ENCODE data around the gene KLK8.
"Not testable (repeated sequence)": the region's sequence is repeated elsewhere in the genome, so short reads cannot be mapped to it uniquely, and the experiment has no call there.

The KLK8 gene

GRCh38 chr19:50982186-50982585, 19.2 kb downstream of the KLK8 start:
- no peak for DNase-seq (ENCODE audit: low spot score)

GRCh38 chr19:50981587-50982146, 19.7 kb downstream of the KLK8 start:
- no peak for DNase-seq (ENCODE audit: low spot score)

- DNase-seq (ENCODE audit: low spot score): no peak
Measured at GRCh38 chr19:50980208-50980607, 21.2 kb downstream of the KLK8 start.

GRCh38 chr19:50979758-50980157, 21.6 kb downstream of the KLK8 start:
- DNase-seq (ENCODE audit: low spot score): no peak

- DNase-seq (ENCODE audit: low spot score): no peak
Measured at GRCh38 chr19:50978772-50979390, 22.5 kb downstream of the KLK8 start.

GRCh38 chr19:50977626-50978025, 23.8 kb downstream of the KLK8 start:
- DNase-seq (ENCODE audit: low spot score): peak; percentile 16

- no peak for DNase-seq (ENCODE audit: low spot score)
Measured at GRCh38 chr19:50975766-50976165, 25.6 kb downstream of the KLK8 start.

- no peak for DNase-seq (ENCODE audit: low spot score)
Measured at GRCh38 chr19:50974702-50975556, 26.5 kb downstream of the KLK8 start.

GRCh38 chr19:50972795-50973376, 28.5 kb downstream of the KLK8 start:
- DNase-seq (ENCODE audit: low spot score): no peak

GRCh38 chr19:50969810-50970209, 31.6 kb downstream of the KLK8 start:
- not testable (repeated sequence) for DNase-seq (ENCODE audit: low spot score)

GRCh38 chr19:50969413-50969760, 32.0 kb downstream of the KLK8 start, which contains the start of gene KLK6:
TSS of gene KLK6 (minus strand) at chr19:50969591. CDS start at chr19:50968104, 1,487 bp downstream.
- DNase-seq (ENCODE audit: low spot score): peak; percentile 93

GRCh38 chr19:50968716-50969412, 32.5 kb downstream of the KLK8 start:
- DNase-seq (ENCODE audit: low spot score): peak; percentile 11

- DNase-seq (ENCODE audit: low spot score): peak; percentile 12
Measured at GRCh38 chr19:50967929-50968715, 33.3 kb downstream of the KLK8 start.

GRCh38 chr19:50964266-50964665, 37.1 kb downstream of the KLK8 start:
- DNase-seq (ENCODE audit: low spot score): no peak

GRCh38 chr19:50963381-50963780, 38.0 kb downstream of the KLK8 start:
- no peak for DNase-seq (ENCODE audit: low spot score)

GRCh38 chr19:50962245-50962644, 39.2 kb downstream of the KLK8 start:
- no peak for DNase-seq (ENCODE audit: low spot score)

- no peak for DNase-seq (ENCODE audit: low spot score)
Measured at GRCh38 chr19:50959731-50960500, 41.5 kb downstream of the KLK8 start.

- no peak for DNase-seq (ENCODE audit: low spot score)
Measured at GRCh38 chr19:50957587-50957986, 43.8 kb downstream of the KLK8 start.

- DNase-seq (ENCODE audit: low spot score): no peak
Measured at GRCh38 chr19:50952910-50953309, 48.5 kb downstream of the KLK8 start, which contains the start of gene KLK5. TSS of gene KLK5 (minus strand) at chr19:50953038. CDS start at chr19:50952657, 381 bp downstream.

GRCh38 chr19:50949861-50950260, 51.5 kb downstream of the KLK8 start:
- no peak for DNase-seq (ENCODE audit: low spot score)
